NB4 (cell line): ENCODE measurements around the gene LGALS12.

Source experiments
- MYC ChIP-seq: IDR thresholded peaks from 2 replicates; pipeline ENCODE4 v1.6.1; 2011; ENCODE audit warnings: low read depth, low read length
- POLR2A ChIP-seq: IDR thresholded peaks from 2 replicates; pipeline ENCODE4 v1.6.1; 2011; ENCODE audit warnings: mild to moderate bottlenecking; ENCODE audit not compliant: insufficient read length; ENCODE audit errors: extremely low read depth
- TF ChIP-seq, protein P1 (sequence below): IDR thresholded peaks from one replicate; pipeline ENCODE4 v1.5.1; 2012; ENCODE audit warnings: low read depth, low read length

DNA sequence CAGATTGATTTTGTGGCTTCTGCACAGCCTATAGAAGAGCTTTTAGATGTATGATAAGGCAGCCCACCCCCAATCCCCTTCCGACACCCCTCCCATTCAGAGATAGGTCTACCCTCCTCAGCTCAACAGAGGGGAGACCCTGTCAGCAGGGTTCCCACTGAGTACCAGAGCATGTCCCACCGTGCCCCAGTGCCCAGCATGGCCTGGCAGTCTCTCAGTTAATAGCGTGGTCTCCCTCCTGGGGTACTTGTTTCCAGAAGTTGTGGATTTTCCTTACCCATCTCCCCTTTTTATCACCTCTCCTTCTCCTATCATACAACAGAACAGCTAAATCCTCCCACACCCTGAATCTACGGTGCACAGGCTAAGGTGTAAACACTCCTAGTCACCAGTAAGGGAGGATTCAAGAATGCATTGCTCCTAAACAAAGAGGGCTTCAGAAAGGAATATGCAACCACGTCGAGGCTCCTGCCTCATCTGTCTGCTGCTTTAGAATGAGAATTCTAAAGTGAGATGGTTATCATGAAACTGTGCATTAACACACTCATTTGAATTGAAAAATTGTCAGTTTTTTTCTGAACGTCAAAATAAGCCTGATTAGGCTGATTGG is 50.6 kb downstream of the LGALS12 start:
- TF ChIP-seq, protein P1, sequence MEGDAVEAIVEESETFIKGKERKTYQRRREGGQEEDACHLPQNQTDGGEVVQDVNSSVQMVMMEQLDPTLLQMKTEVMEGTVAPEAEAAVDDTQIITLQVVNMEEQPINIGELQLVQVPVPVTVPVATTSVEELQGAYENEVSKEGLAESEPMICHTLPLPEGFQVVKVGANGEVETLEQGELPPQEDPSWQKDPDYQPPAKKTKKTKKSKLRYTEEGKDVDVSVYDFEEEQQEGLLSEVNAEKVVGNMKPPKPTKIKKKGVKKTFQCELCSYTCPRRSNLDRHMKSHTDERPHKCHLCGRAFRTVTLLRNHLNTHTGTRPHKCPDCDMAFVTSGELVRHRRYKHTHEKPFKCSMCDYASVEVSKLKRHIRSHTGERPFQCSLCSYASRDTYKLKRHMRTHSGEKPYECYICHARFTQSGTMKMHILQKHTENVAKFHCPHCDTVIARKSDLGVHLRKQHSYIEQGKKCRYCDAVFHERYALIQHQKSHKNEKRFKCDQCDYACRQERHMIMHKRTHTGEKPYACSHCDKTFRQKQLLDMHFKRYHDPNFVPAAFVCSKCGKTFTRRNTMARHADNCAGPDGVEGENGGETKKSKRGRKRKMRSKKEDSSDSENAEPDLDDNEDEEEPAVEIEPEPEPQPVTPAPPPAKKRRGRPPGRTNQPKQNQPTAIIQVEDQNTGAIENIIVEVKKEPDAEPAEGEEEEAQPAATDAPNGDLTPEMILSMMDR, result no peak
- TF ChIP-seq POLR2A, result no peak
- TF ChIP-seq MYC, result no peak
